T-cell (primary cell): ENCODE measurements around the gene BCAS3. TPM values are rescaled to one million over a fixed set of nuclear protein-coding genes. Genes with fewer than 3 reads are reported as not detected.

Source experiments
- ATAC-seq, 4 experiments: fragments of 200-7000 bp in 3 of 4; fragments of 150-1000 bp in 1 of 4; cut with Tn5 transposase; replicated peaks in 1 of 4; 1 replicate in 3 of 4; 2 replicates in 1 of 4; pipeline ENCODE4 v1.10.0; 2021; ENCODE audit warnings: moderate library complexity in 3 of 4, mild to moderate bottlenecking in 2 of 4, moderate number of reproducible peaks in 1 of 4
- CTCF ChIA-PET, 2 donors: fragments of 300-600 bp; sonication (Branson Sonifier 250); formaldehyde crosslinking; loops; one replicate each; lab custom pipeline; 2022; ENCODE audit warnings: antibody characterized with exemption in 2 of 2; lab: Charles Lee
- POLR2A ChIA-PET, 2 donors: fragments of 300-600 bp; sonication (Branson Sonifier 250); formaldehyde crosslinking; loops; one replicate each; lab custom pipeline; 2022; ENCODE audit warnings: antibody characterized with exemption in 2 of 2; lab: Charles Lee
- DNase-seq, 35 experiments: peaks; one replicate each; pipeline versions ENCODE4 v3.0.0 to v3.0.0-alpha.2; 2013 to 2023
- H3K27ac ChIP-seq: one replicate; pipeline ENCODE4 v1.5.1; 2013; ENCODE audit warnings: low read length
- H3K27me3 ChIP-seq, 2 experiments: replicated peaks in 1 of 2; 1 replicate in 1 of 2; 2 replicates in 1 of 2; pipeline versions ENCODE4 v1.6.1 to v1.7.0; 2013; ENCODE audit warnings: low read length in 1 of 2, mixed read lengths in 1 of 2; ENCODE audit not compliant: control insufficient read depth in 2 of 2, insufficient read depth in 2 of 2; ENCODE audit errors: extremely low read depth in 1 of 2
- H3K36me3 ChIP-seq, 2 donors: 1 replicate in 1 of 2; 2 replicates in 1 of 2; pipeline versions ENCODE4 v1.6.1 to v1.7.0; 2013; ENCODE audit warnings: low read length in 1 of 2; ENCODE audit not compliant: control insufficient read depth in 2 of 2, insufficient read depth in 1 of 2; ENCODE audit errors: extremely low read depth in 1 of 2
- H3K4me1 ChIP-seq, 2 experiments: 1 replicate in 1 of 2; 2 replicates in 1 of 2; pipeline versions ENCODE4 v1.6.1 to v1.7.0; 2013; ENCODE audit warnings: low read length in 2 of 2, mixed read lengths in 1 of 2; ENCODE audit not compliant: insufficient read depth in 2 of 2, control insufficient read depth in 1 of 2; ENCODE audit errors: extremely low read depth in 1 of 2
- H3K4me3 ChIP-seq, 2 donors: 1 replicate in 1 of 2; 2 replicates in 1 of 2; pipeline versions ENCODE4 v1.5.1 to v1.7.0; 2013; ENCODE audit warnings: mild to moderate bottlenecking in 2 of 2, low read length in 1 of 2, moderate library complexity in 1 of 2; ENCODE audit not compliant: control insufficient read depth in 1 of 2; ENCODE audit errors: extremely low read depth in 1 of 2
- H3K9me3 ChIP-seq: 2 replicates; pipeline ENCODE4 v1.7.0; 2013
- H3K27ac Mint-ChIP-seq, 2 donors: one replicate each; pipeline ENCODE4 v1.8.0; 2020 to 2021; ENCODE audit warnings: mild to moderate bottlenecking in 2 of 2, mixed read lengths in 2 of 2
- H3K27me3 Mint-ChIP-seq, 2 donors: one replicate each; pipeline ENCODE4 v1.8.0; 2021 to 2022; ENCODE audit warnings: mixed read lengths in 2 of 2
- H3K36me3 Mint-ChIP-seq: one replicate; pipeline ENCODE4 v1.8.0; 2021; ENCODE audit warnings: mixed read lengths
- H3K4me1 Mint-ChIP-seq, 3 donors: one replicate each; pipeline ENCODE4 v1.8.0; 2020 to 2022; ENCODE audit warnings: mixed read lengths in 3 of 3, mild to moderate bottlenecking in 1 of 3
- H3K4me3 Mint-ChIP-seq, 3 donors: one replicate each; pipeline ENCODE4 v1.8.0; 2020 to 2022; ENCODE audit warnings: mild to moderate bottlenecking in 3 of 3, mixed read lengths in 3 of 3, moderate library complexity in 3 of 3
- H3K9me3 Mint-ChIP-seq, 3 donors: one replicate each; pipeline ENCODE4 v1.8.0; 2020 to 2022; ENCODE audit warnings: mixed read lengths in 3 of 3
- WGBS: methylation state at CpG from one replicate; pipeline ENCODE4 v1.1.5; 2013; ENCODE audit warnings: missing lambda C conversion rate; ENCODE audit not compliant: insufficient coverage; 5-methylcytosine and 5-hydroxymethylcytosine counted together
- total RNA-seq, 35 experiments: library from RNA in 6 of 35; stranded (reverse) in 6 of 35; fragments of 120-200 nt in 1 of 35; gene quantifications; one replicate each; pipeline versions ENCODE4 v1.2.1 to v1.2.4 and lab custom pipeline; 2013 to 2026

The BCAS3 gene
- total RNA-seq, 5 donors from 2014 or later (not counting 1 experiment from before 2014, with no cell fraction given) = 33.8 to 57.8 (median 38.1) TPM

- WGBS = 95% methylated on average over 4 of the region's 4 CpGs
- DNase-seq = no peak
- POLR2A ChIA-PET = no interaction called here
Measured at GRCh38 chr17:60741031-60741430, 63.4 kb downstream of the BCAS3 start.

GRCh38 chr17:60743282-60743681 lies 65.6 kb downstream of the BCAS3 start:
- H3K4me3 ChIP-seq = no peak overlapping the region
- no peak overlapping the region for H3K4me3 Mint-ChIP-seq
- no peaks in the 10 kb centered on the region for H3K36me3 ChIP-seq
- no CpG with 5 or more reads among the region's 1 CpG for WGBS
- no peaks in the 10 kb centered on the region for H3K9me3 Mint-ChIP-seq
- no peaks in the 10 kb centered on the region for H3K27me3 ChIP-seq
- ChIA-PET CTCF (no interaction called here), POLR2A (no interaction called here)
- no peaks in the 10 kb centered on the region for H3K4me1 ChIP-seq
- peaks cover 0 to 5% (median 3%) of the 10 kb centered on the region in 3 donors for H3K4me1 Mint-ChIP-seq
- no peaks in the 10 kb centered on the region for H3K9me3 ChIP-seq
- peaks cover 28% of the 10 kb centered on the region for H3K36me3 Mint-ChIP-seq
- H3K27ac Mint-ChIP-seq = no peak overlapping the region
- DNase-seq (no peak), ATAC-seq (no peak)
- no peaks in the 10 kb centered on the region for H3K27me3 Mint-ChIP-seq
- no peak overlapping the region for H3K27ac ChIP-seq

More at GRCh38 chr17:60741031-60741430, 63.4 kb downstream of the BCAS3 start:
- H3K9me3 Mint-ChIP-seq = no peaks in the 10 kb centered on the region
- no peak for ATAC-seq
- H3K4me1 Mint-ChIP-seq = peaks cover 0 to 3% (median 0%) of the 10 kb centered on the region in 3 donors
- H3K4me3 ChIP-seq = no peak overlapping the region
- no peak overlapping the region for H3K4me3 Mint-ChIP-seq
- no peaks in the 10 kb centered on the region for H3K9me3 ChIP-seq
- peaks cover 33% of the 10 kb centered on the region for H3K36me3 Mint-ChIP-seq
- H3K36me3 ChIP-seq = no peaks in the 10 kb centered on the region
- H3K4me1 ChIP-seq = no peaks in the 10 kb centered on the region
- no peak overlapping the region for H3K27ac ChIP-seq
- CTCF ChIA-PET = interaction anchor here in 1 of 2 donors (0.6 kb wide), 1 partner anchor 29 kb away, joined by 6 read pairs; no protein-coding TSS in a partner anchor
- no peaks in the 10 kb centered on the region for H3K27me3 ChIP-seq
- H3K27ac Mint-ChIP-seq = no peak overlapping the region
- no peaks in the 10 kb centered on the region for H3K27me3 Mint-ChIP-seq

- POLR2A ChIA-PET = no interaction called here
- H3K27me3 Mint-ChIP-seq = no peaks in the 10 kb centered on the region
Measured at GRCh38 chr17:60743799-60744198, 66.1 kb downstream of the BCAS3 start.

GRCh38 chr17:60744355-60744966 lies 66.8 kb downstream of the BCAS3 start:
- Mint-ChIP-seq H3K27ac (no peak overlapping the region), H3K9me3 (no peaks in the 10 kb centered on the region), H3K27me3 (no peaks in the 10 kb centered on the region), H3K4me3 (no peak overlapping the region), H3K4me1 (peaks cover 0 to 5% (median 3%) of the 10 kb centered on the region in 3 donors), H3K36me3 (peaks cover 32% of the 10 kb centered on the region)
- ATAC-seq (no peak), DNase-seq (no peak)
- ChIA-PET POLR2A (no interaction called here), CTCF (interaction anchor here in 1 of 2 donors (1.1 kb wide), 1 partner anchor 24 kb away, joined by 6 read pairs; no protein-coding TSS in a partner anchor)
- Histone ChIP-seq H3K36me3 (no peaks in the 10 kb centered on the region), H3K4me1 (no peaks in the 10 kb centered on the region), H3K27ac (no peak overlapping the region), H3K9me3 (no peaks in the 10 kb centered on the region), H3K4me3 (no peak overlapping the region), H3K27me3 (no peaks in the 10 kb centered on the region)
- no CpG with 5 or more reads among the region's 3 CpGs for WGBS

More at GRCh38 chr17:60743799-60744198, 66.1 kb downstream of the BCAS3 start:
- H3K27ac Mint-ChIP-seq = no peak overlapping the region
- Histone ChIP-seq H3K27me3 (no peaks in the 10 kb centered on the region), H3K36me3 (no peaks in the 10 kb centered on the region), H3K4me3 (no peak overlapping the region), H3K4me1 (no peaks in the 10 kb centered on the region), H3K27ac (no peak overlapping the region), H3K9me3 (no peaks in the 10 kb centered on the region)
- H3K4me1 Mint-ChIP-seq = peaks cover 0 to 5% (median 3%) of the 10 kb centered on the region in 3 donors
- no peak for DNase-seq
- H3K9me3 Mint-ChIP-seq = no peaks in the 10 kb centered on the region
- no peak for ATAC-seq
- H3K4me3 Mint-ChIP-seq = no peak overlapping the region
- CTCF ChIA-PET = interaction anchor here in 1 of 2 donors (0.5 kb wide), 1 partner anchor 16 kb away, joined by 3 read pairs; no protein-coding TSS in a partner anchor
- 86% methylated on average over 2 of the region's 5 CpGs for WGBS
- peaks cover 28% of the 10 kb centered on the region for H3K36me3 Mint-ChIP-seq

GRCh38 chr17:60745544-60745943 lies 67.9 kb downstream of the BCAS3 start:
- POLR2A ChIA-PET = no interaction called here
- no peak overlapping the region for H3K4me3 Mint-ChIP-seq
- CTCF ChIA-PET = interaction anchor here in 1 of 2 donors (1.2 kb wide), 1 partner anchor 25 kb away, joined by 3 read pairs; no protein-coding TSS in a partner anchor
- DNase-seq (no peak), ATAC-seq (no peak)
- Histone ChIP-seq H3K27me3 (no peaks in the 10 kb centered on the region), H3K36me3 (no peaks in the 10 kb centered on the region), H3K9me3 (no peaks in the 10 kb centered on the region), H3K4me3 (no peak overlapping the region), H3K27ac (no peak overlapping the region), H3K4me1 (no peaks in the 10 kb centered on the region)
- WGBS = no CpG with 5 or more reads among the region's 2 CpGs
- H3K27me3 Mint-ChIP-seq = no peaks in the 10 kb centered on the region
- H3K4me1 Mint-ChIP-seq = peaks cover 0 to 5% (median 3%) of the 10 kb centered on the region in 3 donors
- peaks cover 0 to 5% (median 3%) of the 10 kb centered on the region in 3 donors for H3K9me3 Mint-ChIP-seq
- peaks cover 30% of the 10 kb centered on the region for H3K36me3 Mint-ChIP-seq
- no peak overlapping the region for H3K27ac Mint-ChIP-seq

GRCh38 chr17:60747069-60747808 lies 69.6 kb downstream of the BCAS3 start:
- ChIA-PET CTCF (interaction anchor here in 1 of 2 donors (0.6 kb wide), 1 partner anchor 91 kb away, joined by 4 read pairs; no protein-coding TSS in a partner anchor), POLR2A (no interaction called here)
- H3K4me1 ChIP-seq = no peaks in the 10 kb centered on the region
- Mint-ChIP-seq H3K27me3 (no peaks in the 10 kb centered on the region), H3K4me1 (peaks cover 0 to 3% (median 3%) of the 10 kb centered on the region in 3 donors), H3K27ac (peak overlapping the region in 1 of 2 donors; percentile 66), H3K36me3 (peaks cover 31% of the 10 kb centered on the region), H3K9me3 (peaks cover 0 to 8% (median 8%) of the 10 kb centered on the region in 3 donors), H3K4me3 (no peak overlapping the region)
- H3K9me3 ChIP-seq = no peaks in the 10 kb centered on the region
- no peaks in the 10 kb centered on the region for H3K27me3 ChIP-seq
- no peaks in the 10 kb centered on the region for H3K36me3 ChIP-seq
- no peak for DNase-seq
- no peak overlapping the region for H3K27ac ChIP-seq
- WGBS = 25% methylated on average over 1 of the region's 5 CpGs
- ATAC-seq = no peak
- no peak overlapping the region for H3K4me3 ChIP-seq
